K562 (cell line): ENCODE results near the gene FLAD1. TPM values are rescaled to one million over a fixed set of nuclear protein-coding genes. Genes with fewer than 3 reads are reported as not detected.

Experiments
- GTF2E2 ChIP-seq: fragments of 200-800 bp; sonication (Bioruptor generic); IDR thresholded peaks from 2 replicates; pipeline ENCODE4 v1.6.1; 2016; ENCODE audit warnings: missing genetic modification characterization, missing compliant biosample characterization
- L3MBTL2 ChIP-seq: fragments of 450-650 bp; IDR thresholded peaks from 2 replicates; pipeline ENCODE4 v1.6.1; 2016; ENCODE audit warnings: mild to moderate bottlenecking, moderate library complexity
- MEIS2 ChIP-seq: fragments of 450-650 bp; IDR thresholded peaks from 2 replicates; pipeline ENCODE4 v1.6.1; 2014; ENCODE audit warnings: mild to moderate bottlenecking; ENCODE audit not compliant: partially characterized antibody
- MYC ChIP-seq, 2 experiments: fragments of 250-450 bp in 1 of 2; sonication (Bioruptor Pico) in 1 of 2; IDR thresholded peaks; 2 replicates each; pipeline versions ENCODE4 v1.5.1 to v1.6.1; 2012 to 2021; ENCODE audit warnings: low read depth in 2 of 2, borderline replicate concordance in 1 of 2, improper control_type of control experiment in 1 of 2, low read length in 1 of 2, mild to moderate bottlenecking in 1 of 2, moderate library complexity in 1 of 2
- MYNN ChIP-seq, 2 experiments: sonication (generic); formaldehyde crosslinking in 1 of 2; IDR thresholded peaks; 2 replicates each; pipeline versions ENCODE4 v1.5.0 to v1.6.1; 2016 to 2020; ENCODE audit warnings: antibody characterized with exemption in 1 of 2, missing genetic modification reagents in 1 of 2
- NONO ChIP-seq, 2 experiments: fragments of 200-400 bp in 1 of 2; fragments of 450-650 bp in 1 of 2; formaldehyde crosslinking in 1 of 2; IDR thresholded peaks; 2 replicates each; pipeline ENCODE4 v1.6.1; 2017; ENCODE audit warnings: low read depth in 2 of 2, mild to moderate bottlenecking in 2 of 2, moderate library complexity in 2 of 2, low read length in 1 of 2
- NR1H2 ChIP-seq: sonication (generic); formaldehyde crosslinking; IDR thresholded peaks from 2 replicates; pipeline ENCODE4 v1.4.0; 2020; ENCODE audit warnings: mild to moderate bottlenecking, missing genetic modification reagents
- PBX2 ChIP-seq, 2 experiments: IDR thresholded peaks in 1 of 2; conservative IDR thresholded peaks in 1 of 2; 2 replicates each; pipeline ENCODE4 v1.6.1; 2016; ENCODE audit warnings: low read depth in 2 of 2, mild to moderate bottlenecking in 1 of 2, missing compliant biosample characterization in 1 of 2, missing genetic modification characterization in 1 of 2, moderate library complexity in 1 of 2
- PML ChIP-seq: IDR thresholded peaks from 2 replicates; pipeline ENCODE4 v1.6.1; 2012; ENCODE audit warnings: low read length, inconsistent platforms
- TSC22D4 ChIP-seq: fragments of 450-650 bp; IDR thresholded peaks from 2 replicates; pipeline ENCODE4 v1.6.1; 2016; ENCODE audit warnings: missing genetic modification characterization, missing biosample characterization, control low read depth
- ZBTB33 ChIP-seq: sonication (generic); formaldehyde crosslinking; IDR thresholded peaks from 2 replicates; pipeline ENCODE4 v1.8.1; 2023; ENCODE audit warnings: mild to moderate bottlenecking, missing genetic modification reagents
- ZBTB9 ChIP-seq: fragments of 450-650 bp; formaldehyde crosslinking; IDR thresholded peaks from 2 replicates; pipeline ENCODE4 v1.4.0; 2020; ENCODE audit warnings: mild to moderate bottlenecking, moderate library complexity
- ZFP1 ChIP-seq: fragments of 450-650 bp; formaldehyde crosslinking; IDR thresholded peaks from 2 replicates; pipeline ENCODE4 v1.4.0; 2020; ENCODE audit warnings: mild to moderate bottlenecking, mixed read lengths
- ZNF263 ChIP-seq: sonication (generic); formaldehyde crosslinking; IDR thresholded peaks from 2 replicates; pipeline ENCODE4 v1.8.0; 2022; ENCODE audit warnings: mild to moderate bottlenecking, missing genetic modification reagents, borderline replicate concordance
- polyA plus RNA-seq, 8 experiments: library from polyadenylated mRNA; depleted of rRNA in 4 of 8; stranded (reverse) in 5 of 8; unstranded in 3 of 8; fragments of >200 nt; fragmentation: Nextera tagmentation in 2 of 8; fragmentation: Illumina TruSeq in 1 of 8; extraction: Ambion mirVana in 2 of 8; extraction: Trizol in 1 of 8; gene quantifications; 2 replicates each; pipeline versions ENCODE4 v1.2.1 to v1.2.3, GENCODE V29; 2011 to 2014; ENCODE audit warnings: inconsistent platforms in 1 of 8, missing spikeins in 1 of 8
- total RNA-seq, 7 experiments: library from RNA; depleted of rRNA in 6 of 7; stranded (reverse); fragments of >200 nt in 6 of 7; fragmentation: Illumina TruSeq in 2 of 7; extraction: Trizol in 2 of 7; gene quantifications; 2 replicates each; pipeline versions ENCODE4 v1.2.1 to v1.2.3, GENCODE V29; 2011 to 2021; ENCODE audit warnings: low replicate concordance in 1 of 7

Gene FLAD1
- total and polyA plus RNA-seq, 9 of the 15 experiments (the other 6 are each of a cell fraction or from before 2014, with no cell fraction given), result 24.9 to 85.8 (median 67.0) TPM

GRCh38 chr1:154975409-154976059, 7.6 kb upstream of the FLAD1 start (continued):
- TF ChIP-seq NR1H2 (CRISPR knock-in tag) (no peak), TSC22D4 (tag) (no peak), MYNN (IDR thresholded peaks at IDR 0.05) (0 out of 2 replicates have a peak, but pooled peaks have one; percentile 6), MYNN (CRISPR knock-in tag; IDR thresholded peaks at IDR 0.05) (no peak), PML (peak; percentile 6; the same call in 1 of the 2 replicates), ZBTB33 (CRISPR knock-in tag) (no peak), MYC (IDR thresholded peaks at IDR 0.05; ENCODE audit: low read depth, low read length) (peak; percentile 22; the same call in 1 of the 2 replicates), MYC (CRISPR knock-in tag; IDR thresholded peaks at IDR 0.05; ENCODE audit: borderline replicate concordance, low read depth) (no peak), ZNF263 (CRISPR knock-in tag) (no peak; the same call in 1 of the 2 replicates), ZBTB9 (peak; percentile 62), NONO (IDR thresholded peaks at IDR 0.05; ENCODE audit: low read depth in 2 of 2, low read length in 1 of 2) (0 out of 4 replicates have a peak, but pooled peaks of 1 of the 2 experiments have one; percentile 10), PBX2 (CRISPR knock-in tag; IDR thresholded peaks at IDR 0.05; ENCODE audit: low read depth) (no peak), PBX2 (tag; conservative IDR thresholded peaks at IDR 0.05; ENCODE audit: low read depth) (peak; percentile 31; the same call in 1 of the 2 replicates), ZFP1 (CRISPR knock-in tag) (no peak), MEIS2 (peak; percentile 45), L3MBTL2 (0 out of 2 replicates have a peak, but pooled peaks have one; percentile 7), GTF2E2 (tag) (peak; percentile 32; the same call in 1 of the 2 replicates)
